DOHH2 (cell line): ENCODE data around the gene METTL26.

Source experiments
- CTCF ChIP-seq: fragments of 200-600 bp; sonication (generic); IDR thresholded peaks from one replicate; pipeline ENCODE4 v1.5.1; 2014; ENCODE audit warnings: antibody characterized with exemption, mild to moderate bottlenecking, low read depth, low read length; ENCODE audit not compliant: poor library complexity, severe bottlenecking
- EZH2phosphoT487 ChIP-seq: fragments of 200-600 bp; sonication (generic); IDR thresholded peaks from 2 replicates; pipeline ENCODE4 v1.6.1; 2017; ENCODE audit warnings: borderline replicate concordance, mild to moderate bottlenecking, antibody characterized with exemption, low read length, moderate library complexity, mixed read lengths

- TF ChIP-seq CTCF (no peak), EZH2phosphoT487 (no peak)
These were observed 6.3 kb upstream of the METTL26 start for GRCh38 chr16:642189-643049.
